K562 treated with DMSO at 1 percent for 24 hours (cell line): ENCODE data around the gene BYSL. TPM values are rescaled to one million over a fixed set of nuclear protein-coding genes. Genes with fewer than 3 reads are reported as not detected.

Experiments used
- total RNA-seq: library from RNA; unstranded; fragments of 300-600 nt; gene quantifications from 2 replicates; pipeline ENCODE4 v1.2.3, GENCODE V29; 2022; ENCODE audit warnings: low read depth; ENCODE audit not compliant: insufficient read depth

The BYSL gene, protein sequence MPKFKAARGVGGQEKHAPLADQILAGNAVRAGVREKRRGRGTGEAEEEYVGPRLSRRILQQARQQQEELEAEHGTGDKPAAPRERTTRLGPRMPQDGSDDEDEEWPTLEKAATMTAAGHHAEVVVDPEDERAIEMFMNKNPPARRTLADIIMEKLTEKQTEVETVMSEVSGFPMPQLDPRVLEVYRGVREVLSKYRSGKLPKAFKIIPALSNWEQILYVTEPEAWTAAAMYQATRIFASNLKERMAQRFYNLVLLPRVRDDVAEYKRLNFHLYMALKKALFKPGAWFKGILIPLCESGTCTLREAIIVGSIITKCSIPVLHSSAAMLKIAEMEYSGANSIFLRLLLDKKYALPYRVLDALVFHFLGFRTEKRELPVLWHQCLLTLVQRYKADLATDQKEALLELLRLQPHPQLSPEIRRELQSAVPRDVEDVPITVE
- 29.3 and 30.3 TPM in 2 replicates for total RNA-seq

DNA sequence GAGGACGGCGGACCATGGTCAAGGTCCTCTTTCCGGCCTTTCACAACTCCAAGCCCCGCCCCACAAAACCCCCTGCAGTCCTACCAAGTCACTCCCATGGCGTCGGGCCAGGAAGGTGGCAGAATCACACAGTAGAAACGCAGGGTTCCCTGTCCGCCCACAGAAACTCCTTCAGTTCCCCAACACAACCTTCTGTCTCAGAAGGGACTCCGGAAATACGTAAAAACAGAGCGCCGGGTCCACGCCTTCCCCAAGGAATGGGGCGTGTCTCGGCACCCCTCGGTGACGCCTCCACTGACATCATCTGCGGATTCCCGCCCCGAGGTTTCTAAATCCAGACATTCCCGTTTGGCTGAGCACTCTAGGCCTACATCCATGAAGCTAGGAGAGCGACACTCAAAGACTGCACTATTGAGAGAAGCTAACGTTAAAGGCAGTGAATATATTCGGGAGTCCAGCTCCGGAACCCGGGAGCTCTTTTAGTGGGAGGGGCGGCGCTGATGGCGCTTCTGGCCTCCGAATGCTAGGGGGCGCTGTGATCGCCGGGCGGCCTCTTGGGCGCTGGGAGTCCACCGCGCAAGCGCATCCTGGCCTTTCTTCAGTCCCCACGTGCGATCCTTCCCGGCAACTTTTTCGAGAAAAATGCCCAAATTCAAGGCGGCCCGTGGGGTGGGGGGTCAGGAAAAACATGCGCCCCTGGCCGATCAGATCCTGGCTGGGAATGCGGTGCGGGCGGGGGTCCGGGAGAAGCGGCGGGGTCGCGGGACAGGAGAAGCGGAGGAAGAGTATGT lies at the start of gene BYSL, which contains the start of gene MED20:
Gene BYSL (plus strand): TSS at position 579 of the 791 bp plus-strand sequence. CDS start 64 bp downstream, at position 643.
Gene MED20 (minus strand): TSS at position 219 of the 791 bp plus-strand sequence. CDS start 121 bp downstream, at position 98.

DNA sequence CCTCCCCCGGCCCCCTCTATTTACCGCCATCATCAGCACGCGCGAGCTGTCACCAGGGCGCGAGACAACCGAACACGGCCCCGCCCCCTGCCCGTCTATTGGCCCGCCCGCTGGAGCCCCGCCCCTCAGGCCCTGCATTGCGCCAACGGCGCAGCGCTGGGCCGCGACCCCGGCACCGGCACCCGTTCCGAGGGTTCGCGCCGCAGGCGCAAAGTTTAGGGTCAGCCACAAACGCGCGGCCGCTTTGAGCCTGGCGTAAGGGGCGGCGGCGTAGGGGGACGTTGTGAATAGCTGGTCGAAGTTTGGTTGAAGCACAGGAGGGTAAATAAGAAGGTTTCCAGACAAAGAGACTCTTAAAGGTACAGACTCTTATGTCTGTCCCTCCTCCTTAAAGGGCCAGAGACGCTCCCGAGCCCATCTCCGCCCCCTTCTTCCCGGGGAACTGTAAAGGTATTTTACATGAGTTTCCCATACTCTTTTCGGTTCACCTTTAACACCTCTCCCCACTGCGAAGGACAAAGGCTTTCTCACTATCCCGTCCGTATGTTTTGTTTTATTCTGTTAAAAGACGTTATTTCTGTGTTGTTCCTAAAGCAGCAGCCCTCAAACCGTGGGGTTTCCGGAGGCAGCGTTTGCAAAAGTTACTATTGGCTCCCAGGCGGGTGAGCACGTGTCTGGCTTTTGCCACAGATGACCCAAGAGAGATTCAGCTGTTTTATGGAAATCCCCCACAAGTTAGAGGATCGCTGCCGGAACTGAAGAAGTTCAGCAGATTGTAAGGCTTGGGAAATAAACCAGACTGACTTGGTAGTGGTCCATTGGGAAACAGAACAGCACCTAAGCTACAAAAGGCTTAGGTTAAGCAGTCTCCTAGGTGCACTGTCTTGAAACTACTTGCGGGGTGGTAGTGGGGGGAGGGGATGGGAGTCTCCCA lies 25.7 kb upstream of the BYSL start, which contains the start of gene USP49:
Gene USP49 (minus strand): TSS at position 76 of the 934 bp plus-strand sequence. CDS start 88,392 bp downstream, outside the sequence.

DNA sequence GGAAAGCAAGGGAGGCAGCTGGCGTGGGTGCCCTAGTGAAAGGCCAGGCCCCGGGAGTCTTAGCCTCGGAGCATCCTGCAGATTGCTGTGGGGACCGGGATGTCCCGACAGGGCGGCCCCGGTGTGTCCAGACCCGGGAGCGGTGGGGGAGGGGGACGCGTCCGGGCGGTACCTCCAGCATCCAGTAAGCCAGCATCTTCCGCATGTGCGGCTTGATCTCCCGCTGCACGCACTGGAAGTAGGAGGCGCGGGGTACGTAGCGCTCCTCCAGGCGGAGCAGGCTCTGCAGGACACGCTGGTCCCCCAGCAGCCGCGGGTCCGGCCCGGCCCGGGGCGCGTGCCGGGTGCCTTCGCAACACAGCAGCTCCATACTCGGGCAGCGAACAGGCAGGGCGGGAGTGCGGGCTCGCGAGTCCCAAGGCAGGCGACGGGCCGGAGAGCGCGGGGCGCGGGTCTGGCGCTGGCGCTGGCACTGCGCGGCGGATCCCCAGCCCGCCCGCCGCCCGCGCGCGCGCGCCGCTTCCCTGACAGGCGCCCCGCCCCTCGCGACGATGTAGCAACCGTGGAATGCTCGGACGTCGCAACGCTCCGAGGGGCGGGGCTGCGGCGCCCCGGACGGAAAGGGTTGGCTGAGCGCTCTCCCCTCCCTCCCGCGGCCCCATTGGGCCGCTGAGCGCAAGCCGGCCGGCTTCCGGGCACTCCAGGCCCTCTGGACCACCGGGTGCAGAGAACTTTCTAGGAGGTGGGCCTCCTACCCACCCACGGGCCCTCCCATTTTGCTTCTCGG lies 20.2 kb downstream of the BYSL start, which contains the start of gene CCND3:
Gene CCND3 (minus strand): TSS at position 529 of the 787 bp plus-strand sequence. CDS start 159 bp downstream, at position 370.

Other genes starting within 250 kb of the BYSL start
- 5.7 and 7.4 TPM in 2 replicates for gene TFEB, start 185.9 kb upstream of the BYSL start, total RNA-seq
- gene PGC, start 174.1 kb upstream of the BYSL start, total RNA-seq, result not detected in 2 replicates
- gene FRS3, start 141.6 kb upstream of the BYSL start, total RNA-seq, result 7.6 and 8.6 TPM in 2 replicates
- 2.6 and 4.2 TPM in 2 replicates for gene PRICKLE4, start 140.7 kb upstream of the BYSL start, total RNA-seq
- 364 and 389 TPM in 2 replicates for gene TOMM6, start 133.8 kb upstream of the BYSL start, total RNA-seq
- 8.1 and 10.2 TPM in 2 replicates for gene USP49, start 26.1 kb upstream of the BYSL start, total RNA-seq
- 21.4 and 22.5 TPM in 2 replicates for gene MED20, start 360 bp upstream of the BYSL start, total RNA-seq
- 311 and 348 TPM in 2 replicates for gene CCND3, start 20.3 kb downstream of the BYSL start, total RNA-seq
- 22.4 and 25.3 TPM in 2 replicates for gene TAF8, start 129.0 kb downstream of the BYSL start, total RNA-seq
- 0.15 and 0.24 TPM in 2 replicates for gene C6orf132, start 221.1 kb downstream of the BYSL start, total RNA-seq